Glutamatergic neuron (in vitro differentiated cells): Measurements from ENCODE around the gene NAMPT. TPM values are rescaled to one million over a fixed set of nuclear protein-coding genes. Genes with fewer than 3 reads are reported as not detected.

Experiments used
- DNase-seq: peaks from one replicate; pipeline ENCODE4 v3.0.0; 2022
- H3K27ac Mint-ChIP-seq: one replicate; pipeline ENCODE4 v1.8.0; 2020; ENCODE audit warnings: mild to moderate bottlenecking, mixed read lengths, inconsistent platforms; ENCODE audit not compliant: unreplicated experiment
- H3K27me3 Mint-ChIP-seq: one replicate; pipeline ENCODE4 v1.8.0; 2020; ENCODE audit warnings: mild to moderate bottlenecking, moderate library complexity, mixed read lengths, inconsistent platforms; ENCODE audit not compliant: unreplicated experiment
- H3K36me3 Mint-ChIP-seq: one replicate; pipeline ENCODE4 v1.8.0; 2020; ENCODE audit warnings: mild to moderate bottlenecking, mixed read lengths, inconsistent platforms; ENCODE audit not compliant: unreplicated experiment
- H3K4me1 Mint-ChIP-seq: one replicate; pipeline ENCODE4 v1.8.0; 2020; ENCODE audit warnings: mild to moderate bottlenecking, low read depth, mixed read lengths, inconsistent platforms; ENCODE audit not compliant: unreplicated experiment
- H3K4me3 Mint-ChIP-seq: one replicate; pipeline ENCODE4 v1.8.0; 2020; ENCODE audit warnings: mild to moderate bottlenecking, mixed read lengths, inconsistent platforms; ENCODE audit not compliant: unreplicated experiment
- H3K9me3 Mint-ChIP-seq: one replicate; pipeline ENCODE4 v1.8.0; 2020; ENCODE audit warnings: mild to moderate bottlenecking, moderate library complexity, mixed read lengths, inconsistent platforms; ENCODE audit not compliant: unreplicated experiment
- total RNA-seq: library from RNA; stranded (reverse); fragmentation: NEBNext Ultra II Directional; extraction: Animal tissue kit (Norgen Biotek cat#: 25700); gene quantifications from one replicate; pipeline ENCODE4 v1.2.1, GENCODE V29; 2021; ENCODE audit not compliant: unreplicated experiment
- TF ChIP-seq, protein P1 (sequence below): fragments of 200-600 bp; sonication (generic); IDR thresholded peaks from one replicate; pipeline ENCODE4 v1.5.0; 2021; ENCODE audit not compliant: partially characterized antibody, unreplicated experiment

Gene NAMPT
- total RNA-seq, 1 donor from 2014 or later, result 48.4 TPM

DNA sequence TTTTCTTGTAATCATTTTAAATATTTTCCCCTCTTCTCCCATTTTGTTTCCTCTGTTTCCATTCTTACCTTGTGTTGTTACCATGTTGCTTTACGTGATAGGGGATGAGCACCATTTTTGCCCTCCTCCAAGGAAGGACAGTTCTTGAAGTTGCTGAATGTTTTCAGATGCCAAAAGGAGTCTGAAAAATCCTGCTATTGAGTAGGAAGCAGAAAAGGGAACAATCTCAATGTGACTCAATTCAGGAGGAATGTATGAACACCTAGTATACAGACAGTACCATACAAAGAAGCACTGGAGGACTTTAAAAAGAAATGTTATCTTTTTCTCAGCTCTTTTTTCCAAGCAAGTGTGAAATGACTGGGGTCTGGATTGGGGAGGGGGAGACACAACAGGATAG lies 5.1 kb upstream of the NAMPT start:
- no peak for DNase-seq
- no peaks in the 10 kb centered on the region for H3K36me3 Mint-ChIP-seq
- H3K27ac Mint-ChIP-seq, result no peak overlapping the region
- TF ChIP-seq, protein P1, sequence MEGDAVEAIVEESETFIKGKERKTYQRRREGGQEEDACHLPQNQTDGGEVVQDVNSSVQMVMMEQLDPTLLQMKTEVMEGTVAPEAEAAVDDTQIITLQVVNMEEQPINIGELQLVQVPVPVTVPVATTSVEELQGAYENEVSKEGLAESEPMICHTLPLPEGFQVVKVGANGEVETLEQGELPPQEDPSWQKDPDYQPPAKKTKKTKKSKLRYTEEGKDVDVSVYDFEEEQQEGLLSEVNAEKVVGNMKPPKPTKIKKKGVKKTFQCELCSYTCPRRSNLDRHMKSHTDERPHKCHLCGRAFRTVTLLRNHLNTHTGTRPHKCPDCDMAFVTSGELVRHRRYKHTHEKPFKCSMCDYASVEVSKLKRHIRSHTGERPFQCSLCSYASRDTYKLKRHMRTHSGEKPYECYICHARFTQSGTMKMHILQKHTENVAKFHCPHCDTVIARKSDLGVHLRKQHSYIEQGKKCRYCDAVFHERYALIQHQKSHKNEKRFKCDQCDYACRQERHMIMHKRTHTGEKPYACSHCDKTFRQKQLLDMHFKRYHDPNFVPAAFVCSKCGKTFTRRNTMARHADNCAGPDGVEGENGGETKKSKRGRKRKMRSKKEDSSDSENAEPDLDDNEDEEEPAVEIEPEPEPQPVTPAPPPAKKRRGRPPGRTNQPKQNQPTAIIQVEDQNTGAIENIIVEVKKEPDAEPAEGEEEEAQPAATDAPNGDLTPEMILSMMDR, result no peak
- no peak overlapping the region for H3K4me3 Mint-ChIP-seq
- peaks cover 5% of the 10 kb centered on the region for H3K4me1 Mint-ChIP-seq
- H3K9me3 Mint-ChIP-seq, result peaks cover 3% of the 10 kb centered on the region
- H3K27me3 Mint-ChIP-seq, result peaks cover 6% of the 10 kb centered on the region

DNA sequence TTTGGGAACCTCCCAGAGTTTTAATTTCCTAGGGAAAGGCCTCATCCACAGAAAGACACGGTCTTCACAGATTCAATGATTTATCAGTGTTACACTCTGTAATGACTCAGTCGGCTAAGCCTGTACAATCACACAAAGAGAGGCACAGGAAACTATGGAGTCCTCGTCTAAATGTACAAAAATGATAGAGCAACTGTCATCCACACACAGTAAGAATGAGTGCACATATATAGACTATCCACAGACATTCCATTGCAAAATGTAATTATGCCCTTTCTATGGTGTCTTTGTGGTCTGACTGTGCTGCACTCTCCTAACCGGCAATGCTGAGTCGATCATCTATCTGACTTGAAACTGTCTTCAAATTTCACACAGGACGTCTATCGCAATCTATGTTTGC lies 3.5 kb upstream of the NAMPT start:
- Mint-ChIP-seq H3K4me1 (peaks cover 12% of the 10 kb centered on the region), H3K4me3 (no peak overlapping the region), H3K27ac (no peak overlapping the region), H3K27me3 (peaks cover 11% of the 10 kb centered on the region), H3K36me3 (no peaks in the 10 kb centered on the region), H3K9me3 (peaks cover 6% of the 10 kb centered on the region)
- no peak for DNase-seq
- TF ChIP-seq, protein P1, result no peak

DNA sequence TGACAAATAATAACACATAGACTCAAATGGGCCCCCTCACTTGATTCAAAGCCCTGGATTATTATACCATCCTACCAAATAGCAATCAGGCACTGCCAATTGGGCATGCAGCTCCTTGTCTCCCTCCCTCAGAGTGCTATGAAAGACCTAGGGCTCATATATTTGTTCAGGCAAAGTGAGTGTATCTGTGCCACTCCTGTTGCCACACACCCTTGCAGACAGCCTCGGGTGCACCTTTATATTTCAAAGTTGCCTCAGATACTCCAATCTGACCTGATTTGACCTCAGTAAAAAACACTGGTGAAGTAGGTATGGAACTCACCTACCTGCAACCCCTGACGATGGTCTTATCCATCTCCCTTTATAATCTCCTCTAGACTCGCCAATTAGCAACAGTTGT lies 3.0 kb upstream of the NAMPT start:
- no peak overlapping the region for H3K4me3 Mint-ChIP-seq
- H3K27ac Mint-ChIP-seq, result no peak overlapping the region
- peaks cover 6% of the 10 kb centered on the region for H3K9me3 Mint-ChIP-seq
- H3K27me3 Mint-ChIP-seq, result peaks cover 11% of the 10 kb centered on the region
- no peak for DNase-seq
- H3K36me3 Mint-ChIP-seq, result no peaks in the 10 kb centered on the region
- peaks cover 12% of the 10 kb centered on the region for H3K4me1 Mint-ChIP-seq
- TF ChIP-seq, protein P1, result no peak

DNA sequence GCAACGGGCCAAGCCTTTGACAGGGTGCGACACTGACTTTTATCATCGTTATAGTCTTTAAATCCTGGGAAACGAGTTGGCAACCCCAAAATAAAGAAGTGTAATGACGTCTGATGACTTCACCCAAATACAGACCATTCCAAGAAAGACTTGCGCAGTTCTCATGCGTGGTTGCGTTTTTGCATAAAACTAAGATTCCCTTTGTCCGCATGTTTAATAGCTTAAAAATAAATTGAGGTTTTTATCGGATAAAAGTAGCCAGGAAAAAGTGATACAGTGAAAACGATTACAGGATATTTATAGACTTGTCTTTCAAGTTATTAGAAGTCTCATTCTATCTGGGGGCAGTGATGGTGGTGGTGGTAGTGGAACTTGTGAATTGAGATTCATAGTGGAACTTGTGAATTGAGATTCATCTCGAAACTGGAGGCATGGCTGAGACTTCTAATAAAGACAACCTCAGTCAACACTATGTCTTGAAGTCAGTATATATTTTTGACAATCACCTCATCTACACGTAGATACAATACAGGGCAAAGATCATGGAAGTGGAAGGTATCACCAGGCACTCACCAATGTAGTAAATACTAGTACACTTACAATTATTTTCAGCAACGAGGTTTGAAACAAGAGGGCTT lies 1.2 kb upstream of the NAMPT start:
- H3K36me3 Mint-ChIP-seq, result no peaks in the 10 kb centered on the region
- peaks cover 11% of the 10 kb centered on the region for H3K27me3 Mint-ChIP-seq
- H3K27ac Mint-ChIP-seq, result peak overlapping the region; percentile 98
- TF ChIP-seq, protein P1, result no peak
- H3K4me1 Mint-ChIP-seq, result peaks cover 14% of the 10 kb centered on the region
- H3K9me3 Mint-ChIP-seq, result peaks cover 6% of the 10 kb centered on the region
- DNase-seq, result no peak
- peak overlapping the region; percentile 98 for H3K4me3 Mint-ChIP-seq

GRCh38 chr7:106285051-106285854 lies 470 bp upstream of the NAMPT start:
- TF ChIP-seq, protein P1, result no peak
- H3K9me3 Mint-ChIP-seq, result peaks cover 6% of the 10 kb centered on the region
- DNase-seq, result peak; percentile 98
- H3K4me1 Mint-ChIP-seq, result peaks cover 16% of the 10 kb centered on the region
- peaks cover 11% of the 10 kb centered on the region for H3K27me3 Mint-ChIP-seq
- H3K36me3 Mint-ChIP-seq, result no peaks in the 10 kb centered on the region
- peak overlapping the region; percentile 98 for H3K27ac Mint-ChIP-seq
- peak overlapping the region; percentile 98 for H3K4me3 Mint-ChIP-seq
